GM21367 (cell line): Measurements from ENCODE around the gene BBS9.
"Not testable (repeated sequence)": the region's sequence is repeated elsewhere in the genome, so short reads cannot be mapped to it uniquely, and the experiment has no call there.

Experiments used
- ATAC-seq: cut with Tn5 transposase; IDR thresholded peaks from one replicate; pipeline ENCODE4 v1.9.1; 2021; ENCODE audit not compliant: unreplicated experiment

The BBS9 gene

GRCh38 chr7:33271839-33272371 lies 142.5 kb downstream of the BBS9 start:
- ATAC-seq, result not testable (repeated sequence)

GRCh38 chr7:33273356-33273755 lies 144.0 kb downstream of the BBS9 start:
- ATAC-seq, result no peak

DNA sequence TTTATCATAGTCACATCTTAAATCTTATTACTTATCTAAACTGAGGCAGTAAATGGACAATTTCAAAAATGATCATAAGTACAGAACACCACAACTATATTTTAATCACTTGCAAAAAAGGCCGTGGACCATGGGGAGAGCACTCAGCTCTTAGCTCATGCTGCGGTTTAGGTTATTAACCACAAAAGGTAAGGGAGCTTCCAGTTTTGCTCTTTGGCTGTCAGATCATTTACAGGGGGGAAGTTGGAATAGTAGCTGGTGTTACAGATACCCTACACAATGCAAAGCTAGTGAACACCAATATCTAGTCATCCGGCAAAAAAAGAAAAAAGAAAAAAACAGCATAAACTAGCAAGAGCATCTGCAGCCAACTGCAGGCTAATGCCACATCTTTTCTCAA lies 147.0 kb downstream of the BBS9 start:
- ATAC-seq, result no peak

- no peak for ATAC-seq
Measured at GRCh38 chr7:33276729-33277128, 147.4 kb downstream of the BBS9 start.

DNA sequence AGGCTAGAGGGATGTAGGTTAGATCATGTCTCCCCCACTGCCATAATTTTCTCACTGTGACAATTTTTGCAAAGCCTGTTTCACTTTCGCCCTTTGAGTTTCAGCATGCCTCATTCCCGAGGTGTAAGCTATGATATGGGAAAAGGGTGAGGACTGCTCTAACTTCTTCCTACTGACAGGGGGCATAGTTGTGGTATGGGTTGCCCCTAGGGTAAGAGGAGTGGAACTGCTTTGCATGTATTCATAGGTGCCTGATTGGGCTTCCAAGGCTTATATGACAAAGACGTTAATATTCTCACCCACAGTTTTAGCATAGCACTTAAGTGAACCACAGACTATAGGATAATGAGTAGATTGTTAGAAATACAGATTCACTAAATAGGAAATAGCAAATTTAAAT lies 148.7 kb downstream of the BBS9 start:
- no peak for ATAC-seq

DNA sequence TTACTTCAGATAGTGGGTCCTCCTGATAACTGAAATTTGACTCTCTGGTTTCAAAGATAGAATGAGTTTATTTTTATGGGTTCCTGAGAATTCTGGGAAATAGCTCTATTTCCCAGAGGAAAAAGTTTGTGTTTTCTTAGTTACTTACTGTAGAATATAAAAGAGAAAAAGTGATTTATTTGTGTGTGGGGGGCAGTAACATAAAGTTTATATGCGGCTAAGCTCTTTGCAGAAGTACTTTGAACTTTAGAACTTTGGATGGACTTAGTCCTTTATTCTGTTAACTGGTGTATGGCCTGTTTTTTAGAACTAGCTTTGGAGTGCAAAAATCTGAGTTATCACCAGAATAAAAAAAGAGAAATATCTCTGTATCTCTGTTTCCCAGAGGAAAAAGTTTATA lies 157.1 kb downstream of the BBS9 start:
- no peak for ATAC-seq

DNA sequence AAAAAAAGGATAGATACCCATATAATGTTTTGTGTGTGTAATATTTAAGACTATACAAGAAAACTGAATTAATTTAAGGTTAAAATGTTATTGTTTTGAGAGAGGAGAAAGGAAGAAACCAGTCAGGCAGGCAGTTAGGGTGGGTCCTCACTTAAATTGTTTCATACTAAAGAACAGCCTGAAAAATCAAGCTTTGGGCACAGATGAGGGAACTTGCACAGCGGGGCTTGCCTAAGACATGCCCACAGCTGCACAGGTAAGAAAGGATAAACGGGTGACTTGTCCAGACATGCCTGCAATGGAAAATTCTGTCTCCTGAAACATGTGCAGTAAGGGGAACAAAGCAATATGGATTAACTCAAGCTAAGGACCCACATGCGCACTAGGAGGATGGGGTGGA lies 158.4 kb downstream of the BBS9 start:
- no peak for ATAC-seq

- no peak for ATAC-seq
Measured at GRCh38 chr7:33298848-33299247, 169.5 kb downstream of the BBS9 start.

DNA sequence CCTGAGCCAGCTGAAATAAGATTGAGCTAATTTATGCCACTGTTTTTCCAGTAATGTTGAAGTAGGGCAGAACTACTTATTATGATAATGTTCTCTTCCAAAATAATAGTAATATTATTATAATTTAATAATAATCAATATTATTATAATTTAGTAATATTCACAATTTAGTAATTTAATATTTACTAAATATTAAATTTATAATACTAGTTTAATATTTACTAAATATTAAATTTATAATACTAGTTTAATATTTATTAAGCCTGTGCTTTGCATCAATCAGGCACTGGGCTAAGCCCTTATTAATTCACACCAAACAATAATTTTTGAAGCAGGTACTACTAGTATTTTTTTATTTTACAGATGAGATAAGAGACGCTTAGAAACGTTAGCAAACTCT lies 170.1 kb downstream of the BBS9 start:
- ATAC-seq, result no peak

- no peak for ATAC-seq
Measured at GRCh38 chr7:33300131-33300530, 170.8 kb downstream of the BBS9 start.

DNA sequence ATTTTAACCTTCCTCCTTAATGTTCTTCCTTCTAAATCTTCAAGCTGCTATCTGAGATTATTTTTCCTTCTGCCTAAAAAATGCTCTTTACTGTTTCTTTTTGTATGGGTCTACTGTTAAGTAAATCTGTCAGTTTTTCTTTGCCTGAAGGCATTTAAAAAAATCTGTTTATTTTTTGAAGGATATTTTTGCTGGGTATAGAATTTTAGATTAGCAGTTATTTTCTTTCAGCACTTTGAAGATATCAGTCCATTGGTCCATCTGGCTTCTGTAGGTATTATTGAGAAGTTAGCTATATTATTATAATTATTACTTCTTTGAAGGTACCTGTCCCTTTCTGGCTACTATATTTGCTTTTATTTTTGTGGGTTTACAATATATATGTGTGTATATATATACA lies 171.4 kb downstream of the BBS9 start:
- ATAC-seq, result no peak

GRCh38 chr7:33303978-33304557 lies 174.7 kb downstream of the BBS9 start:
- not testable (repeated sequence) for ATAC-seq

- no peak for ATAC-seq
Measured at GRCh38 chr7:33307205-33307604, 177.8 kb downstream of the BBS9 start.

GRCh38 chr7:33310546-33310945 lies 181.2 kb downstream of the BBS9 start:
- ATAC-seq, result no peak

DNA sequence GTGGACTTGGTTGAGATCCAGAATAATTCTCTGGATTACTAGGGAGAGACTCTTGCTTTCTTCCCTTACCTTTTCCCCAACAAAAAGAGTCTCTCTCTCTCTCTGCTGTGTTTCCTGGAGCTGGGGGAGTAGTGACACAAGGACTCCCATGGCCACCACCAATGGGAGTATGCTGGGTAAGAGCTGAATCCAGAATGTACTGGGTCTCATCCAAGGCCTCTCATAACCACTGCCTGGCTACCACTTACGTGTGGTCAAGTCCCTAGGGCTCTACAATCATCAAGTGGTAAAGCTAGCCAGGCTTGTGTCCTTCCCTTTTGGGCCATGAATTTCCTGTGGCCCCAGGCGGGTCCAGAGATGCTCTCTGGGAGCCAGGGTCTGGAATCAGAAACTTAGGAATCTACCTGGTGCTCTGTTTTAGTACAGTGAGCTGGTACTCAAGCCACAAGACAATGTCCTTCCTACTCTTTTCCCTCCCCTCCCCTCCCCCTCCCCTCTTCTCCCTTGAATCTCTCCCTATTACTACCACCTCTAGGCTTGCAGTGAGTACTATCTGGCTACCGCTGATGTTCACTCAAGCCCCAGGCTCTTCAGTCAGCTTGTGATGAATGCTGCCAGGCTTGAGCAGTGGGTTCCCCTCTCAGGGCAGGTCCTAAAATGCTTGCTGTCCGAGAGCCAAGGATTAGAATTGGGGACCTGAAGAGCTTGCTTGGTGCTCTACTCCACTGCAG lies 196.6 kb downstream of the BBS9 start:
- ATAC-seq, result no peak

- ATAC-seq, result no peak
Measured at GRCh38 chr7:33326485-33326848, 197.1 kb downstream of the BBS9 start.

- no peak for ATAC-seq
Measured at GRCh38 chr7:33327427-33327826, 198.1 kb downstream of the BBS9 start.

- no peak for ATAC-seq
Measured at GRCh38 chr7:33334349-33334748, 205.0 kb downstream of the BBS9 start.

- ATAC-seq, result no peak
Measured at GRCh38 chr7:33336820-33337219, 207.5 kb downstream of the BBS9 start.

GRCh38 chr7:33339074-33339790 lies 209.9 kb downstream of the BBS9 start:
- no peak for ATAC-seq

- no peak for ATAC-seq
Measured at GRCh38 chr7:33346055-33346454, 216.7 kb downstream of the BBS9 start.

GRCh38 chr7:33350577-33350976 lies 221.2 kb downstream of the BBS9 start:
- ATAC-seq, result no peak
